Vagina (tissue), 2 donors: Measurements from ENCODE around the gene PKP4. TPM values are rescaled to one million over a fixed set of nuclear protein-coding genes. Genes with fewer than 3 reads are reported as not detected.

Experiments
- DNase-seq, 2 donors: peaks; one replicate each; pipeline ENCODE4 v3.0.0-alpha.2; 2017; ENCODE audit errors: extremely low spot score in 2 of 2
- H3K27ac ChIP-seq: fragments of 200-600 bp; sonication (generic); one replicate; pipeline ENCODE4 v1.5.1; 2019
- H3K27me3 ChIP-seq: fragments of 200-600 bp; sonication (generic); one replicate; pipeline ENCODE4 v1.5.1; 2019
- H3K36me3 ChIP-seq, 2 donors: fragments of 200-600 bp; sonication (generic); one replicate each; pipeline ENCODE4 v1.5.1; 2017 to 2019
- H3K4me1 ChIP-seq: fragments of 200-600 bp; sonication (generic); one replicate; pipeline ENCODE4 v1.5.1; 2019
- H3K4me3 ChIP-seq, 2 donors: fragments of 200-600 bp; sonication (generic); 1 replicate in 1 of 2; 2 replicates in 1 of 2; pipeline ENCODE4 v1.5.1; 2016 to 2019
- H3K9me3 ChIP-seq: fragments of 200-600 bp; sonication (generic); one replicate; pipeline ENCODE4 v1.5.1; 2019
- POLR2A ChIP-seq, 2 donors: fragments of 450-650 bp; IDR thresholded peaks; one replicate each; pipeline ENCODE4 v1.6.1; 2017; ENCODE audit warnings: antibody characterized with exemption in 2 of 2, mild to moderate bottlenecking in 2 of 2, moderate library complexity in 2 of 2
- POLR2AphosphoS5 ChIP-seq, 2 donors: sonication (generic); formaldehyde crosslinking; IDR thresholded peaks; one replicate each; pipeline ENCODE4 v1.9.0; 2017; ENCODE audit warnings: antibody characterized with exemption in 2 of 2, mild to moderate bottlenecking in 2 of 2, low read depth in 1 of 2; ENCODE audit not compliant: insufficient read depth in 1 of 2
- intact Hi-C: fragments of 100-400 bp; cut with DNase I; formaldehyde crosslinking; loops from one replicate; pipeline ENCODE4 v1.15.1; 2023
- total RNA-seq: library from RNA; depleted of rRNA; stranded (reverse); fragments of >200 nt; gene quantifications from one replicate; pipeline ENCODE4 v1.2.3, GENCODE V29; 2016
- TF ChIP-seq, protein P1 (sequence below), 3 experiments: fragments of 450-650 bp in 2 of 3; fragments of 200-600 bp in 1 of 3; sonication (generic) in 1 of 3; IDR thresholded peaks; one replicate each; pipeline ENCODE4 v1.5.1; 2017 to 2019; ENCODE audit warnings: antibody characterized with exemption in 3 of 3, mild to moderate bottlenecking in 2 of 3, moderate library complexity in 2 of 3

PKP4 gene
- total RNA-seq, 1 donor from 2014 or later = 71.5 TPM

DNA sequence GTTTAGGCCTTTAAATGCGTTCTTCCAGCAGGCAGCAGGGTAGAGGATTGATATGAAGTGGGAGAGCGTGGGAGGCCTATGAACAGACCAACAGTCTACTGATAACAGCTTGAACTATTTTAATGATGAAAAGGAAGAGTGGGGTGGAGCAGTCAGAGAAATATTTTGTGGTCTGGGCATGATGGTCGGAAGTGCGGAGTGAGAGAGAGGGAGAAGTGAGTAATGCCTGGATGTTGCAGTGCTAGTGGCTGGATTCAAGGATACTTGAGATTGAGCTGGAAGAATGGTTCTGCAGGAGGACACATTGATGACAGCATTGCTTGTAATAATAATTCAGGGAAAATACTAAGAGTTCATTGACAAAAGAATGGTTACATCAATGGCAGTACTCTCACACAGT, 187.4 kb downstream of the PKP4 start:
- intact Hi-C loops = no loop called here

GRCh38 chr2:158645299-158645698, 188.5 kb downstream of the PKP4 start:
- no peak for TF ChIP-seq POLR2AphosphoS5 (IDR thresholded peaks at IDR 0.05; ENCODE audit: insufficient read depth in 1 of 2, low read depth in 1 of 2)
- TF ChIP-seq, protein P1, sequence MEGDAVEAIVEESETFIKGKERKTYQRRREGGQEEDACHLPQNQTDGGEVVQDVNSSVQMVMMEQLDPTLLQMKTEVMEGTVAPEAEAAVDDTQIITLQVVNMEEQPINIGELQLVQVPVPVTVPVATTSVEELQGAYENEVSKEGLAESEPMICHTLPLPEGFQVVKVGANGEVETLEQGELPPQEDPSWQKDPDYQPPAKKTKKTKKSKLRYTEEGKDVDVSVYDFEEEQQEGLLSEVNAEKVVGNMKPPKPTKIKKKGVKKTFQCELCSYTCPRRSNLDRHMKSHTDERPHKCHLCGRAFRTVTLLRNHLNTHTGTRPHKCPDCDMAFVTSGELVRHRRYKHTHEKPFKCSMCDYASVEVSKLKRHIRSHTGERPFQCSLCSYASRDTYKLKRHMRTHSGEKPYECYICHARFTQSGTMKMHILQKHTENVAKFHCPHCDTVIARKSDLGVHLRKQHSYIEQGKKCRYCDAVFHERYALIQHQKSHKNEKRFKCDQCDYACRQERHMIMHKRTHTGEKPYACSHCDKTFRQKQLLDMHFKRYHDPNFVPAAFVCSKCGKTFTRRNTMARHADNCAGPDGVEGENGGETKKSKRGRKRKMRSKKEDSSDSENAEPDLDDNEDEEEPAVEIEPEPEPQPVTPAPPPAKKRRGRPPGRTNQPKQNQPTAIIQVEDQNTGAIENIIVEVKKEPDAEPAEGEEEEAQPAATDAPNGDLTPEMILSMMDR (IDR thresholded peaks at IDR 0.05) = no peak
- TF ChIP-seq POLR2A (IDR thresholded peaks at IDR 0.05) = no peak
- Histone ChIP-seq H3K27ac (no peak overlapping the region), H3K4me3 (no peak overlapping the region), H3K4me1 (no peaks in the 10 kb centered on the region), H3K9me3 (no peaks in the 10 kb centered on the region), H3K36me3 (peaks cover 0 to 18% of the 10 kb centered on the region in 2 donors), H3K27me3 (no peaks in the 10 kb centered on the region)
- intact Hi-C loops = no loop called here
- no peak for DNase-seq

More for the DNA sequence above, 187.4 kb downstream of the PKP4 start:
- TF ChIP-seq POLR2A (IDR thresholded peaks at IDR 0.05) (no peak), POLR2AphosphoS5 (IDR thresholded peaks at IDR 0.05; ENCODE audit: insufficient read depth in 1 of 2, low read depth in 1 of 2) (no peak)
- TF ChIP-seq, protein P1 (IDR thresholded peaks at IDR 0.05) = no peak
- no peaks in the 10 kb centered on the region for H3K27me3 ChIP-seq
- peaks cover 0 to 23% of the 10 kb centered on the region in 2 donors for H3K36me3 ChIP-seq
- no peak overlapping the region for H3K4me3 ChIP-seq
- H3K4me1 ChIP-seq = no peaks in the 10 kb centered on the region
- H3K9me3 ChIP-seq = no peaks in the 10 kb centered on the region
- H3K27ac ChIP-seq = no peak overlapping the region
- DNase-seq = no peak

DNA sequence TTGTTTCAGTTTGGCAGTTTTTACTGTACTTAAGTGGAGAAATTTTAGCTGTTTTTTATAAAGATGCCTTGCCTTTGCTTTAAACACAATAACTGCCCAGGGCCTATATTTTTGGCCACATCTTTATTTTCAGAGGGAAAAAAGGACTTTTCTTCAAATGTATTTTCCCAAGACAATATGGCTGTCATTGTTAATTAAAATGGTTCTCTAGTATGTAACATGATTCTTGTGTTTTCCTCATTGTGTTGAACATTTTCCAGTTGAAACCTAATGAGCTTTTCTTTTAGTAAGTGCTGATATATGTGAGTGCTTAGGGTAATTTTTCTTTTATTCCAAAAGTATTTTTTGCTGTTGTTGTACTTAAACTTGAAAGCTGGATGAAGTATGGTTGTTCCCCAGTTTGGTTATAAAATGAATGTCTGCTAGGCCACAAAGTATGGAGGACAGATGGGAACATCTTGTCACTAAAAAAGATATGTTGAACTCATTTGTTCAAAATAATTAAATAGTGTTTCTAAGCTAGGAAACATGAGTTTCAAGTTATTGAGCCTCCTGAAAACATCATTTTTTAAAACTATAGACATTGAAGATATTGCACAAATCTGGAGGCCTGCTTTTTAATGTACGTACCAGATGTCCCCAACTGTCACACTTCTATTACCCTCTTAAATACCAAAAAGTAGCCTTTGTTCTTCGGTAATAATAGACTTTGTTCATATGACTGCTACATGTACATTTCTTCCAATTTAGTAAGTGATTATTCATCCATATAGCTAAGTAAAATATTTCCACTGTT, 190.9 kb downstream of the PKP4 start:
- no peaks in the 10 kb centered on the region for H3K27me3 ChIP-seq
- no peak for TF ChIP-seq POLR2A (IDR thresholded peaks at IDR 0.05)
- TF ChIP-seq POLR2AphosphoS5 (IDR thresholded peaks at IDR 0.05; ENCODE audit: insufficient read depth in 1 of 2, low read depth in 1 of 2) = no peak
- TF ChIP-seq, protein P1 (IDR thresholded peaks at IDR 0.05) = no peak
- no peak overlapping the region for H3K27ac ChIP-seq
- intact Hi-C loops = no loop called here
- H3K4me3 ChIP-seq = no peak overlapping the region
- H3K4me1 ChIP-seq = peaks cover 6% of the 10 kb centered on the region
- DNase-seq = no peak
- peaks cover 0 to 7% of the 10 kb centered on the region in 2 donors for H3K36me3 ChIP-seq
- no peaks in the 10 kb centered on the region for H3K9me3 ChIP-seq

- TF ChIP-seq POLR2A (IDR thresholded peaks at IDR 0.05) (no peak), POLR2AphosphoS5 (IDR thresholded peaks at IDR 0.05; ENCODE audit: insufficient read depth in 1 of 2, low read depth in 1 of 2) (no peak)
- TF ChIP-seq, protein P1 (IDR thresholded peaks at IDR 0.05) = no peak
These were observed 193.1 kb downstream of the PKP4 start for GRCh38 chr2:158649846-158650245.

More at GRCh38 chr2:158649846-158650245, 193.1 kb downstream of the PKP4 start:
- no peak for DNase-seq
- H3K27me3 ChIP-seq = no peaks in the 10 kb centered on the region
- intact Hi-C loops = no loop called here
- H3K27ac ChIP-seq = no peak overlapping the region
- H3K36me3 ChIP-seq = peaks cover 0 to 3% of the 10 kb centered on the region in 2 donors
- H3K4me3 ChIP-seq = no peak overlapping the region
- H3K4me1 ChIP-seq = peaks cover 6% of the 10 kb centered on the region
- no peaks in the 10 kb centered on the region for H3K9me3 ChIP-seq
